Midbrain (tissue), 1 donor: ENCODE data around the gene MBD2.
"Not testable (repeated sequence)": the region's sequence is repeated elsewhere in the genome, so short reads cannot be mapped to it uniquely, and the experiment has no call there.

Source experiments
- DNase-seq: peaks from one replicate; lab custom pipeline; 2025; lab: John Stamatoyannopoulos, UW

The MBD2 gene

GRCh38 chr18:54235871-54236270 is 11.4 kb upstream of the MBD2 start:
- DNase-seq = no peak

GRCh38 chr18:54233747-54234146 is 9.3 kb upstream of the MBD2 start:
- no peak for DNase-seq

- no peak for DNase-seq
Observed at GRCh38 chr18:54233228-54233625, 8.8 kb upstream of the MBD2 start.

GRCh38 chr18:54232485-54233227 is 8.2 kb upstream of the MBD2 start:
- no peak for DNase-seq

GRCh38 chr18:54229421-54230059 is 5.1 kb upstream of the MBD2 start:
- no peak for DNase-seq

GRCh38 chr18:54228364-54228763 is 3.9 kb upstream of the MBD2 start:
- DNase-seq = no peak

- no peak for DNase-seq
Observed at GRCh38 chr18:54223568-54224241, 764 bp downstream of the MBD2 start.

GRCh38 chr18:54222922-54223567 is 1.4 kb downstream of the MBD2 start:
- DNase-seq = no peak

- no peak for DNase-seq
Observed at GRCh38 chr18:54220406-54220805, 4.1 kb downstream of the MBD2 start.

- not testable (repeated sequence) for DNase-seq
Observed at GRCh38 chr18:54218803-54219202, 5.7 kb downstream of the MBD2 start.

- DNase-seq = no peak
Observed at GRCh38 chr18:54218299-54218698, 6.2 kb downstream of the MBD2 start.

- no peak for DNase-seq
Observed at GRCh38 chr18:54217624-54218023, 6.8 kb downstream of the MBD2 start.

- DNase-seq = no peak
Observed at GRCh38 chr18:54215069-54215468, 9.4 kb downstream of the MBD2 start.

GRCh38 chr18:54210463-54210862 is 14.0 kb downstream of the MBD2 start:
- DNase-seq = no peak

GRCh38 chr18:54209471-54210180 is 14.8 kb downstream of the MBD2 start:
- no peak for DNase-seq

GRCh38 chr18:54206447-54206846 is 18.0 kb downstream of the MBD2 start:
- no peak for DNase-seq

GRCh38 chr18:54205959-54206358 is 18.5 kb downstream of the MBD2 start:
- DNase-seq = no peak

- not testable (repeated sequence) for DNase-seq
Observed at GRCh38 chr18:54205448-54205847, 19.0 kb downstream of the MBD2 start.

- no peak for DNase-seq
Observed at GRCh38 chr18:54204883-54205282, 19.6 kb downstream of the MBD2 start.

GRCh38 chr18:54203914-54204313 is 20.6 kb downstream of the MBD2 start:
- no peak for DNase-seq

- DNase-seq = no peak
Observed at GRCh38 chr18:54202851-54203250, 21.6 kb downstream of the MBD2 start.
